Loucy (cell line): ENCODE data around the gene TMEM272.

ENCODE experiments used
- H2AFZ ChIP-seq: fragments of 200-600 bp; sonication (generic); 2 replicates; pipeline ENCODE4 v1.6.0; 2016; ENCODE audit warnings: antibody characterized with exemption, mild to moderate bottlenecking, low read length, moderate library complexity
- H3F3A ChIP-seq: fragments of 200-600 bp; 2 replicates; pipeline ENCODE4 v1.6.0; 2016; ENCODE audit warnings: antibody characterized with exemption, low read depth, mild to moderate bottlenecking
- H3K27me3 ChIP-seq: fragments of 200-600 bp; sonication (generic); 2 replicates; pipeline ENCODE4 v1.6.1; 2014; ENCODE audit warnings: low read length, mild to moderate bottlenecking; ENCODE audit not compliant: insufficient read depth, poor library complexity, severe bottlenecking
- H3K36me3 ChIP-seq: fragments of 200-600 bp; sonication (generic); 2 replicates; pipeline ENCODE4 v1.6.1; 2016; ENCODE audit warnings: low read length; ENCODE audit not compliant: insufficient read depth
- H3K4me1 ChIP-seq: fragments of 200-600 bp; sonication (generic); 2 replicates; pipeline ENCODE4 v1.5.1; 2014; ENCODE audit warnings: low read length, mild to moderate bottlenecking; ENCODE audit not compliant: insufficient read depth, poor library complexity, severe bottlenecking
- H3K4me2 ChIP-seq: fragments of 200-600 bp; sonication (generic); 2 replicates; pipeline ENCODE4 v1.6.0; 2014; ENCODE audit warnings: antibody characterized with exemption, low read length, low read depth, mild to moderate bottlenecking; ENCODE audit not compliant: poor library complexity, severe bottlenecking
- H3K4me3 ChIP-seq: fragments of 200-600 bp; sonication (generic); 2 replicates; pipeline ENCODE4 v1.5.1; 2014; ENCODE audit warnings: low read length, mild to moderate bottlenecking, mixed read lengths; ENCODE audit not compliant: poor library complexity, severe bottlenecking
- H3K79me2 ChIP-seq: fragments of 200-600 bp; sonication (generic); 2 replicates; pipeline ENCODE4 v1.6.1; 2014; ENCODE audit warnings: low read length; ENCODE audit not compliant: insufficient read depth
- H3K9ac ChIP-seq: fragments of 200-600 bp; sonication (generic); 2 replicates; pipeline ENCODE4 v1.6.0; 2014; ENCODE audit warnings: mild to moderate bottlenecking, low read depth, low read length, moderate library complexity; ENCODE audit not compliant: poor library complexity, severe bottlenecking
- H3K9me2 ChIP-seq: fragments of 200-600 bp; sonication (generic); replicated peaks from 2 replicates; pipeline ENCODE4 v1.6.1; 2016; ENCODE audit warnings: low read depth, low read length, mixed read lengths
- H3K9me3 ChIP-seq: fragments of 200-600 bp; sonication (generic); 2 replicates; pipeline ENCODE4 v1.6.1; 2014; ENCODE audit warnings: mild to moderate bottlenecking, antibody characterized with exemption, low read length, low read depth; ENCODE audit not compliant: insufficient read depth
- H4K20me1 ChIP-seq: fragments of 200-600 bp; sonication (generic); 2 replicates; pipeline ENCODE4 v1.6.0; 2014; ENCODE audit warnings: antibody characterized with exemption, low read length, mild to moderate bottlenecking; ENCODE audit not compliant: insufficient read depth, poor library complexity, severe bottlenecking
- EZH2phosphoT487 ChIP-seq: fragments of 200-600 bp; IDR thresholded peaks from 2 replicates; pipeline ENCODE4 v1.6.1; 2018; ENCODE audit warnings: antibody characterized with exemption, mild to moderate bottlenecking, moderate library complexity, borderline replicate concordance
- TF ChIP-seq, protein P1 (sequence below): fragments of 200-600 bp; sonication (generic); conservative IDR thresholded peaks from 2 replicates; pipeline ENCODE4 v1.5.1; 2014; ENCODE audit warnings: mild to moderate bottlenecking, antibody characterized with exemption, low read length

TMEM272 gene

DNA sequence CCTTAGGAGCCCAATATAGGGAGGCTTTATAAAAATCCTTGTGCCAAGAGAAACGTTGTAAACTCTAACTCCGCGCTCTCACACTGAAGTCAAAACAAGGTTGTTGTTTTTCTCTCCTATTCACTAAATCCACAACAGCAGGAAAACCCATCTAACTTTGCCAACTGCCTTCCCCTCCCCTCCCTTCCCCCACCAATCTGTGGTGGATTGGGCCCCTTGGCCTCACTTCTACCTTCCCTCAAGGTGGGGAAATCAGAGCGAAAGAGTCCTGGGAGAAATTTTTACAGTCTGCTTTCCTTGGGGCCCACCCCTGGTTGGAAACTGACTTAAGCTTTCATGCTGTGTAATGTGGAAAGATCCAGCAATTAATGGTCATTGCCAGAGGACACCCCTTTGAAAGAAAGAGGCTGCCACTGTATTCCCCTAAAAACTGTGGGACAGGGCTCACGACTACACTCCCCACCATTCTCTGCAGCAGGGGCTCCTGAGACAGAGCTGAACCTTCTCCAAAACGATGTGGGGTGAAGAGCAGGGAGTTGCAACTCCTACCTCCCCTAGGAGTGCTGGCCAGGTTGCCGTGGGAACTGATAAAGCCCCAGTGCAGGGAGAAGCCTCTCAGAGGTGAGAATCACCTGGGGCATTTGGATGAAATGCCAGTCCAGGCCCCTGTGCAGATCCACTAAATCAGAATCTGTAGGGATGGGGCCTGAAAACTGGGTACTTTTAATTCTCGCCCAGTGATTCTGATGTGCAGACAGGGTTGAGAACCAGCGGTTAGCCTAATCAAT lies 42.2 kb downstream of the TMEM272 start:
- Histone ChIP-seq H3K9me3 (no peaks in the 10 kb centered on the region), H3K9me2 (no peaks in the 10 kb centered on the region), H4K20me1 (no peaks in the 10 kb centered on the region), H2AFZ (peak overlapping the region; percentile 99), H3K4me3 (peak overlapping the region; percentile 84), H3K9ac (peak overlapping the region; percentile 79), H3K79me2 (no peaks in the 10 kb centered on the region), H3K4me1 (peaks cover 19% of the 10 kb centered on the region), H3K4me2 (peak overlapping the region; percentile 89), H3F3A (no peaks in the 10 kb centered on the region), H3K36me3 (no peaks in the 10 kb centered on the region), H3K27me3 (no peaks in the 10 kb centered on the region)
- TF ChIP-seq EZH2phosphoT487, result no peak
- TF ChIP-seq, protein P1, sequence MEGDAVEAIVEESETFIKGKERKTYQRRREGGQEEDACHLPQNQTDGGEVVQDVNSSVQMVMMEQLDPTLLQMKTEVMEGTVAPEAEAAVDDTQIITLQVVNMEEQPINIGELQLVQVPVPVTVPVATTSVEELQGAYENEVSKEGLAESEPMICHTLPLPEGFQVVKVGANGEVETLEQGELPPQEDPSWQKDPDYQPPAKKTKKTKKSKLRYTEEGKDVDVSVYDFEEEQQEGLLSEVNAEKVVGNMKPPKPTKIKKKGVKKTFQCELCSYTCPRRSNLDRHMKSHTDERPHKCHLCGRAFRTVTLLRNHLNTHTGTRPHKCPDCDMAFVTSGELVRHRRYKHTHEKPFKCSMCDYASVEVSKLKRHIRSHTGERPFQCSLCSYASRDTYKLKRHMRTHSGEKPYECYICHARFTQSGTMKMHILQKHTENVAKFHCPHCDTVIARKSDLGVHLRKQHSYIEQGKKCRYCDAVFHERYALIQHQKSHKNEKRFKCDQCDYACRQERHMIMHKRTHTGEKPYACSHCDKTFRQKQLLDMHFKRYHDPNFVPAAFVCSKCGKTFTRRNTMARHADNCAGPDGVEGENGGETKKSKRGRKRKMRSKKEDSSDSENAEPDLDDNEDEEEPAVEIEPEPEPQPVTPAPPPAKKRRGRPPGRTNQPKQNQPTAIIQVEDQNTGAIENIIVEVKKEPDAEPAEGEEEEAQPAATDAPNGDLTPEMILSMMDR, result no peak

DNA sequence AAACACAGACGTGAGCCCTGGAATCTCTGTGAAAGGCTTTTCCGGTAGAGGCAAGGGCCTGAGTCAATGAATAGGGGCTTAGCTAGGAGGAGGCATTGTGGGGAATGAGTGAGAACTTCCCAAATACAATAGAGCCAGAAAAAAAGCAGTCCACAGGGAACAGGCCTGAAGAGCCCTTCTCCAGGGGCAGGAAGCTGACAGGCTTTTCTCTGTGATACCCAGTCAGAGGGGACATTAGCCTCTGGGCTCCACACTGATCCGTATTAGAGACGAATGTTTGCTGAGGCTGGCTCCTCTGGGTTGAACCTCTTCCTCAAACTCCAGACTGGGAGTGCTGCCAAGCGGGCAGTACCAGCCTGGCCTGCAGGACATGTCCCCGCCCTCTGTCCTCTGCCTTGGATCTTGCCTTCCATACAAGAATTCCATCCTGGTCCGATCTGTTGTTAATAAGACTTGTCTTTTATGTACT lies 43.3 kb downstream of the TMEM272 start:
- peaks cover 19% of the 10 kb centered on the region for H3K4me1 ChIP-seq
- H2AFZ ChIP-seq, result no peak overlapping the region
- no peak overlapping the region for H3K9ac ChIP-seq
- H3K9me3 ChIP-seq, result no peaks in the 10 kb centered on the region
- H3K4me2 ChIP-seq, result no peak overlapping the region
- TF ChIP-seq, protein P1, result no peak
- TF ChIP-seq EZH2phosphoT487, result no peak
- no peaks in the 10 kb centered on the region for H3K36me3 ChIP-seq
- no peaks in the 10 kb centered on the region for H3K9me2 ChIP-seq
- H3K79me2 ChIP-seq, result no peaks in the 10 kb centered on the region
- H3K27me3 ChIP-seq, result no peaks in the 10 kb centered on the region
- H3K4me3 ChIP-seq, result no peak overlapping the region
- H3F3A ChIP-seq, result no peaks in the 10 kb centered on the region
- no peaks in the 10 kb centered on the region for H4K20me1 ChIP-seq

DNA sequence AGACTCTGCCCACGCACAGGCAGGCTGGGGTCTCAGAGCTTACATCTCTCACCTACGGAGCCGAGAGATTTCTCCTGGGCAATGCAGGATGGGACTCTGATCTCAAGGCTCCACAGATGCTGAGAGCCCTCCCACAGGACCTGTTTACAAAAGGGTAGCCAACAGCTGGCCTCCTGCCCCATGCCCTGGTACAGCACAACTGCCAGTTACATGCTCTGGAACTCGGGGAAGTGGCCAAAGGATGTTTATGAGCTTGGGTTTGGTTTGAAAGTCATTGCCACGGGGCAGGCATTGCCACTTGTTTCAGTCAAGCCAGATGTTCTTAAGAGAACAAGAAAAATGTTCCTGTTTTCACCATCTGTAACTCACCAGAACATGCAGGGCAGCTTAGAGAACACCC lies 44.5 kb downstream of the TMEM272 start:
- Histone ChIP-seq H3K9me2 (no peaks in the 10 kb centered on the region), H3K9me3 (no peaks in the 10 kb centered on the region), H3K79me2 (no peaks in the 10 kb centered on the region), H4K20me1 (no peaks in the 10 kb centered on the region), H3K36me3 (no peaks in the 10 kb centered on the region), H3F3A (no peaks in the 10 kb centered on the region), H3K27me3 (no peaks in the 10 kb centered on the region), H3K4me1 (peaks cover 16% of the 10 kb centered on the region), H3K4me2 (no peak overlapping the region), H2AFZ (no peak overlapping the region), H3K4me3 (no peak overlapping the region), H3K9ac (no peak overlapping the region)
- TF ChIP-seq, protein P1, result no peak
- no peak for TF ChIP-seq EZH2phosphoT487
